H9 (cell line): ENCODE data around the gene GFY. TPM values are rescaled to one million over a fixed set of nuclear protein-coding genes. Genes with fewer than 3 reads are reported as not detected.

Experiments used
- DNase-seq: peaks from one replicate; pipeline ENCODE4 v3.0.0-alpha.2; 2017
- H2AFZ ChIP-seq: one replicate; pipeline ENCODE4 v1.6.1; 2013; ENCODE audit warnings: mild to moderate bottlenecking, low read length, control low read depth, moderate library complexity
- H2AK5ac ChIP-seq: 2 replicates; pipeline ENCODE4 v1.6.1; 2013; ENCODE audit warnings: low read length, control low read depth, mixed read lengths; ENCODE audit not compliant: insufficient read length
- H2BK120ac ChIP-seq: one replicate; pipeline ENCODE4 v1.6.1; 2013; ENCODE audit warnings: low read depth, mild to moderate bottlenecking, low read length, control low read depth, inconsistent platforms; ENCODE audit not compliant: poor library complexity, severe bottlenecking
- H2BK12ac ChIP-seq: 2 replicates; pipeline ENCODE4 v1.6.1; 2013; ENCODE audit warnings: low read length, control low read depth, mixed read lengths, low read depth; ENCODE audit not compliant: insufficient read length
- H2BK15ac ChIP-seq: 2 replicates; pipeline ENCODE4 v1.6.1; 2013; ENCODE audit warnings: low read depth, low read length, control low read depth
- H2BK20ac ChIP-seq: one replicate; pipeline ENCODE4 v1.6.1; 2013; ENCODE audit warnings: low read depth, mild to moderate bottlenecking, low read length, control low read depth, inconsistent platforms; ENCODE audit not compliant: poor library complexity, severe bottlenecking
- H2BK5ac ChIP-seq: 2 replicates; pipeline ENCODE4 v1.6.1; 2013; ENCODE audit warnings: low read length, control low read depth, mixed read lengths; ENCODE audit not compliant: insufficient read length
- H3K14ac ChIP-seq: 2 replicates; pipeline ENCODE4 v1.6.1; 2013; ENCODE audit warnings: low read length, control low read depth; ENCODE audit not compliant: insufficient read depth
- H3K18ac ChIP-seq: 2 replicates; pipeline ENCODE4 v1.6.1; 2013; ENCODE audit warnings: low read depth, mild to moderate bottlenecking, mixed read lengths, low read length, control low read depth; ENCODE audit not compliant: insufficient read length
- H3K23ac ChIP-seq: 2 replicates; pipeline ENCODE4 v1.6.1; 2013; ENCODE audit warnings: low read length, control low read depth, mixed read lengths, low read depth; ENCODE audit not compliant: insufficient read length
- H3K23me2 ChIP-seq: 2 replicates; pipeline ENCODE4 v1.6.1; 2013; ENCODE audit warnings: low read depth, mild to moderate bottlenecking, mixed read lengths, low read length, control low read depth; ENCODE audit not compliant: insufficient read length, poor library complexity, severe bottlenecking
- H3K27ac ChIP-seq: 2 replicates; pipeline ENCODE4 v1.5.1; 2013; ENCODE audit warnings: low read length, control low read depth, mixed read lengths, low read depth; ENCODE audit not compliant: insufficient read length
- H3K27me3 ChIP-seq: 2 replicates; pipeline ENCODE4 v1.6.1; 2013; ENCODE audit warnings: low read length, control low read depth, inconsistent platforms; ENCODE audit not compliant: insufficient read depth
- H3K4ac ChIP-seq: 2 replicates; pipeline ENCODE4 v1.6.1; 2013; ENCODE audit warnings: low read depth, mild to moderate bottlenecking, control low read depth, inconsistent platforms, low read length, moderate library complexity
- H3K4me1 ChIP-seq: 2 replicates; pipeline ENCODE4 v1.6.1; 2013; ENCODE audit warnings: low read length, control low read depth, inconsistent platforms; ENCODE audit not compliant: insufficient read depth
- H3K4me2 ChIP-seq: 2 replicates; pipeline ENCODE4 v1.6.1; 2013; ENCODE audit warnings: low read length, control low read depth, mixed read lengths; ENCODE audit not compliant: insufficient read length, insufficient read depth
- H3K56ac ChIP-seq: 2 replicates; pipeline ENCODE4 v1.6.1; 2013; ENCODE audit warnings: low read depth, mild to moderate bottlenecking, mixed read lengths, low read length, control low read depth; ENCODE audit not compliant: insufficient read length
- H3K79me1 ChIP-seq: 2 replicates; pipeline ENCODE4 v1.6.1; 2013; ENCODE audit warnings: low read depth, mild to moderate bottlenecking, moderate library complexity, low read length, control low read depth, inconsistent platforms; ENCODE audit not compliant: insufficient read depth, poor library complexity, severe bottlenecking
- H3K79me2 ChIP-seq: 2 replicates; pipeline ENCODE4 v1.6.1; 2013; ENCODE audit warnings: low read length, control low read depth, inconsistent platforms; ENCODE audit not compliant: insufficient read depth
- H3K9ac ChIP-seq: 2 replicates; pipeline ENCODE4 v1.6.1; 2013; ENCODE audit warnings: low read length, control low read depth, mixed read lengths; ENCODE audit not compliant: insufficient read length; ENCODE audit errors: extremely low read depth
- H3K9me3 ChIP-seq: one replicate; pipeline ENCODE4 v1.6.1; 2013; ENCODE audit warnings: low read depth, low read length, inconsistent platforms; ENCODE audit not compliant: control insufficient read depth
- H3T11ph ChIP-seq: one replicate; pipeline ENCODE4 v1.6.1; 2013; ENCODE audit warnings: mild to moderate bottlenecking, low read length, control low read depth, inconsistent platforms
- H4K20me1 ChIP-seq: one replicate; pipeline ENCODE4 v1.6.1; 2013; ENCODE audit not compliant: control insufficient read depth, insufficient read length, insufficient read depth
- H4K5ac ChIP-seq: 2 replicates; pipeline ENCODE4 v1.6.1; 2013; ENCODE audit warnings: low read depth, mild to moderate bottlenecking, mixed read lengths, low read length, control low read depth; ENCODE audit not compliant: insufficient read length
- H4K8ac ChIP-seq: replicated peaks from 2 replicates; pipeline ENCODE4 v1.6.1; 2013; ENCODE audit warnings: low read length, control low read depth, mixed read lengths, low read depth; ENCODE audit not compliant: insufficient read length
- H4K91ac ChIP-seq: 2 replicates; pipeline ENCODE4 v1.6.1; 2013; ENCODE audit warnings: low read depth, mild to moderate bottlenecking, moderate library complexity, mixed read lengths, low read length, control low read depth; ENCODE audit not compliant: insufficient read length
- H3K27ac Mint-ChIP-seq, 3 experiments: 2 replicates in 2 of 3; 3 replicates in 1 of 3; pipeline ENCODE4 v1.8.0; 2020 to 2021; ENCODE audit warnings: mixed read lengths in 3 of 3, mild to moderate bottlenecking in 1 of 3, moderate library complexity in 1 of 3
- H3K27me3 Mint-ChIP-seq: 2 replicates; pipeline ENCODE4 v1.8.0; 2021; ENCODE audit warnings: low read depth, mild to moderate bottlenecking, moderate library complexity, mixed read lengths
- H3K36me3 Mint-ChIP-seq, 3 experiments: 2 replicates in 2 of 3; 3 replicates in 1 of 3; pipeline ENCODE4 v1.8.0; 2020 to 2021; ENCODE audit warnings: low read depth in 3 of 3, mixed read lengths in 3 of 3; ENCODE audit not compliant: insufficient read depth in 1 of 3
- H3K4me1 Mint-ChIP-seq, 2 experiments: 2 replicates each; pipeline ENCODE4 v1.8.0; 2020; ENCODE audit warnings: mixed read lengths in 2 of 2
- H3K4me3 Mint-ChIP-seq, 2 experiments: 2 replicates in 1 of 2; 3 replicates in 1 of 2; pipeline ENCODE4 v1.8.0; 2020 to 2021; ENCODE audit warnings: mild to moderate bottlenecking in 2 of 2, mixed read lengths in 2 of 2, moderate library complexity in 1 of 2
- H3K9me3 Mint-ChIP-seq, 2 experiments: 2 replicates in 1 of 2; 3 replicates in 1 of 2; pipeline ENCODE4 v1.8.0; 2020; ENCODE audit warnings: mild to moderate bottlenecking in 2 of 2, mixed read lengths in 2 of 2, moderate library complexity in 1 of 2
- WGBS: extraction: QIAGEN DNeasy Blood & Tissue Kit; methylation state at CpG from one replicate; pipeline ENCODE4 v1.1.7; 2013; ENCODE audit warnings: missing lambda C conversion rate, low lambda C conversion rate, mixed read lengths; ENCODE audit not compliant: insufficient read length; ENCODE audit errors: extremely low coverage; 5-methylcytosine and 5-hydroxymethylcytosine counted together
- total RNA-seq: library from RNA; stranded (reverse); gene quantifications from 2 replicates; pipeline ENCODE4 v1.2.1, GENCODE V29; 2021
- TF ChIP-seq, protein P1 (sequence below): fragments of 200-600 bp; sonication (generic); conservative IDR thresholded peaks from 3 replicates; pipeline ENCODE4 v1.8.0; 2021; ENCODE audit warnings: antibody characterized with exemption, mild to moderate bottlenecking

Gene GFY
- total RNA-seq, 1 experiment from 2014 or later: 1.3 TPM

- no CpG with 5 or more reads among the region's 43 CpGs for whole genome bisulfite sequencing
- Histone ChIP-seq H4K91ac (no peak overlapping the region), H4K8ac (no peak overlapping the region), H3K23ac (no peak overlapping the region), H3K27ac (no peak overlapping the region), H2BK5ac (no peak overlapping the region), H2BK15ac (no peak overlapping the region), H2BK12ac (no peak overlapping the region), H3K23me2 (peaks cover 21% of the 10 kb centered on the region), H2BK20ac (no peak overlapping the region), H3K14ac (0 out of 2 replicates have a peak overlapping the region, but pooled peaks have one; percentile 4), H4K5ac (no peak overlapping the region), H3K18ac (no peak overlapping the region), H3K9ac (no peak overlapping the region), H3K4me1 (no peaks in the 10 kb centered on the region), H2AK5ac (no peak overlapping the region), H2BK120ac (no peak overlapping the region), H3K4ac (no peak overlapping the region), H3T11ph (no peak overlapping the region), H3K79me1 (no peaks in the 10 kb centered on the region), H3K9me3 (no peaks in the 10 kb centered on the region), H2AFZ (no peak overlapping the region), H4K20me1 (no peaks in the 10 kb centered on the region), H3K4me2 (peak overlapping the region; percentile 83), H3K79me2 (no peaks in the 10 kb centered on the region), H3K56ac (no peak overlapping the region), H3K27me3 (peaks cover 26% of the 10 kb centered on the region; the same call in 1 of the 2 replicates)
- H3K27ac Mint-ChIP-seq: peak overlapping the region in 2 of 3 experiments; percentile 83 to 90; a peak in 3 of 7 replicates
- peak; percentile 100 for DNase-seq
- peak overlapping the region; percentile 74 to 82 for H3K4me3 Mint-ChIP-seq
- H3K9me3 Mint-ChIP-seq: no peaks in the 10 kb centered on the region; a peak in 1 of 5 replicates
- H3K4me1 Mint-ChIP-seq: peaks cover 23 to 39% of the 10 kb centered on the region in 2 experiments
- H3K27me3 Mint-ChIP-seq: peaks cover 44% of the 10 kb centered on the region
- peaks cover 10 to 20% (median 20%) of the 10 kb centered on the region in 3 experiments for H3K36me3 Mint-ChIP-seq
- TF ChIP-seq, protein P1, sequence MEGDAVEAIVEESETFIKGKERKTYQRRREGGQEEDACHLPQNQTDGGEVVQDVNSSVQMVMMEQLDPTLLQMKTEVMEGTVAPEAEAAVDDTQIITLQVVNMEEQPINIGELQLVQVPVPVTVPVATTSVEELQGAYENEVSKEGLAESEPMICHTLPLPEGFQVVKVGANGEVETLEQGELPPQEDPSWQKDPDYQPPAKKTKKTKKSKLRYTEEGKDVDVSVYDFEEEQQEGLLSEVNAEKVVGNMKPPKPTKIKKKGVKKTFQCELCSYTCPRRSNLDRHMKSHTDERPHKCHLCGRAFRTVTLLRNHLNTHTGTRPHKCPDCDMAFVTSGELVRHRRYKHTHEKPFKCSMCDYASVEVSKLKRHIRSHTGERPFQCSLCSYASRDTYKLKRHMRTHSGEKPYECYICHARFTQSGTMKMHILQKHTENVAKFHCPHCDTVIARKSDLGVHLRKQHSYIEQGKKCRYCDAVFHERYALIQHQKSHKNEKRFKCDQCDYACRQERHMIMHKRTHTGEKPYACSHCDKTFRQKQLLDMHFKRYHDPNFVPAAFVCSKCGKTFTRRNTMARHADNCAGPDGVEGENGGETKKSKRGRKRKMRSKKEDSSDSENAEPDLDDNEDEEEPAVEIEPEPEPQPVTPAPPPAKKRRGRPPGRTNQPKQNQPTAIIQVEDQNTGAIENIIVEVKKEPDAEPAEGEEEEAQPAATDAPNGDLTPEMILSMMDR: no peak
Measured at GRCh38 chr19:49442771-49443365, 17.7 kb downstream of the GFY start.
